ENCODE data around the gene CLSTN2. TPM values are rescaled to one million over a fixed set of nuclear protein-coding genes. Genes with fewer than 3 reads are reported as not detected.

Gene CLSTN2
- total and polyA plus RNA-seq, 2 of the 8 experiments (the other 6 are each of a cell fraction or from before 2014, with no cell fraction given) = 0.39 to 0.52 TPM

GRCh38 chr3:140553591-140553990 lies 618.6 kb downstream of the CLSTN2 start:
- CTCF ChIA-PET (ENCODE audit: partially characterized antibody) = interaction anchor here (1.0 to 1.4 kb wide), 5 partner anchors 18 to 617 kb away, joined by 3 to 5 read pairs (median 3); no protein-coding TSS in a partner anchor
- H3K18ac ChIP-seq (ENCODE audit: extremely low read depth, low read length) = no peak overlapping the region
- no peak overlapping the region for H3K14ac ChIP-seq (ENCODE audit: insufficient read length)

More at GRCh38 chr3:140553591-140553990, 618.6 kb downstream of the CLSTN2 start:
- Histone ChIP-seq H3K4me1 (replicated peaks in 1 of 4; ENCODE audit: control insufficient read depth in 3 of 4, insufficient read depth in 4 of 4, low read length in 3 of 4) (no peaks in the 10 kb centered on the region), H2BK15ac (ENCODE audit: low read length) (no peak overlapping the region), H2AK5ac (ENCODE audit: low read depth, low read length) (no peak overlapping the region), H3K79me2 (ENCODE audit: control insufficient read depth in 1 of 2, insufficient read depth in 2 of 2, low read length in 2 of 2) (no peaks in the 10 kb centered on the region), H3K23ac (ENCODE audit: insufficient read length) (no peak overlapping the region), H3K4me2 (ENCODE audit: insufficient read depth in 1 of 2, low read depth in 2 of 2, low read length in 2 of 2) (no peak overlapping the region), H2BK12ac (ENCODE audit: low read depth, low read length) (no peak overlapping the region), H3K4me3 (ENCODE audit: extremely low read depth in 1 of 4, insufficient read depth in 2 of 4, low read depth in 3 of 4, low read length in 4 of 4) (no peak overlapping the region), H3K4ac (replicated peaks; ENCODE audit: insufficient read length, low read depth, low read length) (no peak overlapping the region), H4K20me1 (replicated peaks in 1 of 2; ENCODE audit: control insufficient read depth in 1 of 2, insufficient read depth in 2 of 2, low read length in 2 of 2) (no peaks in the 10 kb centered on the region), H2BK120ac (replicated peaks; ENCODE audit: low read depth, low read length) (no peak overlapping the region), H4K5ac (ENCODE audit: insufficient read length, low read depth, low read length) (no peak overlapping the region), H3K56ac (replicated peaks; ENCODE audit: insufficient read length, low read depth, low read length) (no peak overlapping the region), H4K91ac (replicated peaks; ENCODE audit: insufficient read length, low read length) (no peak overlapping the region), H3K36me3 (ENCODE audit: control insufficient read depth in 2 of 4, insufficient read depth in 4 of 4, low read length in 3 of 4) (no peaks in the 10 kb centered on the region), H3K9me3 (ENCODE audit: insufficient read depth in 2 of 2, low read depth in 1 of 2, low read length in 1 of 2) (no peaks in the 10 kb centered on the region), H2BK5ac (ENCODE audit: low read depth, low read length) (no peak overlapping the region), H3K27ac (ENCODE audit: low read depth, low read length) (no peak overlapping the region), H3K9ac (replicated peaks in 1 of 4; ENCODE audit: extremely low read depth in 1 of 4, low read depth in 3 of 4, low read length in 3 of 4) (no peak overlapping the region), H3K27me3 (replicated peaks in 1 of 4; ENCODE audit: control insufficient read depth in 3 of 4, extremely low read depth in 1 of 4, insufficient read depth in 3 of 4, low read length in 3 of 4) (no peaks in the 10 kb centered on the region), H2BK20ac (ENCODE audit: low read length) (no peak overlapping the region), H3K23me2 (ENCODE audit: low read depth, low read length) (no peaks in the 10 kb centered on the region), H3K79me1 (ENCODE audit: low read depth, low read length) (no peaks in the 10 kb centered on the region), H2AFZ (ENCODE audit: low read length) (no peak overlapping the region), H4K8ac (ENCODE audit: extremely low read depth, insufficient read depth, low read length) (no peak overlapping the region)
- DNase-seq (ENCODE audit: low read depth in 1 of 2, low spot score in 2 of 2) = no peak
- WGBS, 2 experiments (ENCODE audit: extremely low coverage in 1 of 2, insufficient coverage in 1 of 2, insufficient read length in 1 of 2, insufficient replicate concordance in 2 of 2, low coverage in 1 of 2, low lambda C conversion rate in 2 of 2, missing lambda C conversion rate in 1 of 2) = 96% methylated on average over 4 of the region's 4 CpGs; no CpG with 5 or more reads in 1 of the 2 experiments
- POLR2A ChIA-PET (ENCODE audit: partially characterized antibody) = no interaction called here
- TF ChIP-seq TAF1 (IDR thresholded peaks at IDR 0.05; ENCODE audit: low read depth, low read length) = no peak
- TF ChIP-seq USF2 (IDR thresholded peaks at IDR 0.05; ENCODE audit: low read length) = peak; percentile 44
- FAIRE-seq = no peak

All from H1 (cell line).